Measurements from ENCODE around the gene ABCF3. TPM values are rescaled to one million over a fixed set of nuclear protein-coding genes. Genes with fewer than 3 reads are reported as not detected.

ABCF3 gene
- total and polyA plus RNA-seq, 4 donors: 30.1 to 75.6 (median 50.6) TPM

GRCh38 chr3:184209146-184209923, 23.3 kb downstream of the ABCF3 start:
- no peaks in the 10 kb centered on the region for H3K36me3 ChIP-seq (ENCODE audit: control insufficient read depth in 1 of 2, insufficient read depth in 2 of 2, low read length in 1 of 2)
- ATAC-seq (ENCODE audit: low FRiP score) (peak; percentile 54), DNase-seq (no peak)
- H3K9me3 ChIP-seq (ENCODE audit: control insufficient read depth, low read length): no peaks in the 10 kb centered on the region
- H3K4me3 ChIP-seq (ENCODE audit: low read length in 2 of 2): no peak overlapping the region
- no peak overlapping the region for H3K27ac ChIP-seq (ENCODE audit: low read depth in 1 of 2, low read length in 2 of 2)
- H3K27me3 ChIP-seq (ENCODE audit: control insufficient read depth in 1 of 2, insufficient read depth in 2 of 2, low read length in 1 of 2): peaks cover 0 to 2% of the 10 kb centered on the region in 2 donors
- WGBS, 2 donors: 54 to 58% methylated on average over 11 of the region's 11 CpGs
- no peaks in the 10 kb centered on the region for H3K4me1 ChIP-seq (ENCODE audit: control insufficient read depth in 1 of 2, insufficient read depth in 2 of 2, low read length in 2 of 2)
- intact Hi-C loops (cut with DNase I): no loop called here

DNA sequence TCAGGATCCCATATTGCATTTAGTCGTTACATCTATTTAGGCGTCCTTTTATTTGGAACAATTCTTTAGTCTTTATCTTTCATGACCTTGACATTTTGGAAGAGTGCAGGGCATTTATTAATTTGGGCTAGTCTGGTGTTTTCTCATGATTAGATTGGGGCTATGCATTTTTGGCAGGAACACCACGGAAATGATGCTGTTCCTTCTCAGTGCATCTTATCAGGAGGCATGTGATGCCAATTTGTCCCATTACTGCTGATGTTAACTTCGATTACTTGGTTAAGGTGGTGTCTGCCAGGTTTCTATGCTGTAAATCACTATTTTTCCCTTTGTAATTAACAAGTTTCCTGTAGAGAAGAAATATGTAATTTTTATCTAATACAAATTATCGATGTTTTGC, 25.3 kb downstream of the ABCF3 start:
- DNase-seq: no peak
- intact Hi-C loops (cut with DNase I): no loop called here
- H3K4me1 ChIP-seq (ENCODE audit: control insufficient read depth in 1 of 2, insufficient read depth in 2 of 2, low read length in 2 of 2): no peaks in the 10 kb centered on the region
- H3K36me3 ChIP-seq (ENCODE audit: control insufficient read depth in 1 of 2, insufficient read depth in 2 of 2, low read length in 1 of 2): no peaks in the 10 kb centered on the region
- H3K9me3 ChIP-seq (ENCODE audit: control insufficient read depth, low read length): no peaks in the 10 kb centered on the region
- H3K27ac ChIP-seq (ENCODE audit: low read depth in 1 of 2, low read length in 2 of 2): no peak overlapping the region
- WGBS, 2 donors: 53 to 54% methylated on average over 5 of the region's 5 CpGs
- H3K4me3 ChIP-seq (ENCODE audit: low read length in 2 of 2): no peak overlapping the region
- no peak for ATAC-seq (ENCODE audit: low FRiP score)
- H3K27me3 ChIP-seq (ENCODE audit: control insufficient read depth in 1 of 2, insufficient read depth in 2 of 2, low read length in 1 of 2): peaks cover 0 to 2% of the 10 kb centered on the region in 2 donors

DNA sequence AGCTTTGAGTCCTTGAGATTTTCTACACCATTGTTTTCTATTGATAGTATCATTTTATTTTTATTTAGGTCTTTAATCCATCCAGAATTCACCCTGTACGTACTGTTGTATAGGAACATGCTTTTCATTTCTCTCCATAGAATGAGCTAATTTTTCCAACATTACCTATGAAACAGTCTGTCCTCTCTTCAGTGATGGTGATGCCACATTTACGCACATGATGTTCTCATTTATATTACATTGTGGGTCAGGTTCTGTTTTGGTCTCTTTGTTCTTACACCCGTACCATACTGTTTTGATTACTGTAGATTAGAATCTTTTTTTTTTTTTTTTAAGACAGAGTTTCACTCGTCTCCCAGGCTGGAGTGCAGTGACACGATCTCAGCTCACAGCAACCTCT, 25.7 kb downstream of the ABCF3 start:
- H3K27me3 ChIP-seq (ENCODE audit: control insufficient read depth in 1 of 2, insufficient read depth in 2 of 2, low read length in 1 of 2): peaks cover 0 to under 1% of the 10 kb centered on the region in 2 donors
- ATAC-seq (ENCODE audit: low FRiP score) (no peak), DNase-seq (no peak)
- H3K36me3 ChIP-seq (ENCODE audit: control insufficient read depth in 1 of 2, insufficient read depth in 2 of 2, low read length in 1 of 2): no peaks in the 10 kb centered on the region
- no peaks in the 10 kb centered on the region for H3K9me3 ChIP-seq (ENCODE audit: control insufficient read depth, low read length)
- 64 to 66% methylated on average over 5 of the region's 5 CpGs for WGBS, 2 donors
- H3K27ac ChIP-seq (ENCODE audit: low read depth in 1 of 2, low read length in 2 of 2): no peak overlapping the region
- no peak overlapping the region for H3K4me3 ChIP-seq (ENCODE audit: low read length in 2 of 2)
- H3K4me1 ChIP-seq (ENCODE audit: control insufficient read depth in 1 of 2, insufficient read depth in 2 of 2, low read length in 2 of 2): no peaks in the 10 kb centered on the region
- intact Hi-C loops (cut with DNase I): no loop called here

GRCh38 chr3:184218814-184219213, 32.8 kb downstream of the ABCF3 start:
- WGBS, 2 donors: 49 to 55% methylated on average over 4 of the region's 4 CpGs
- Histone ChIP-seq H3K36me3 (ENCODE audit: control insufficient read depth in 1 of 2, insufficient read depth in 2 of 2, low read length in 1 of 2) (no peaks in the 10 kb centered on the region), H3K27me3 (ENCODE audit: control insufficient read depth in 1 of 2, insufficient read depth in 2 of 2, low read length in 1 of 2) (no peaks in the 10 kb centered on the region), H3K27ac (ENCODE audit: low read depth in 1 of 2, low read length in 2 of 2) (no peak overlapping the region), H3K4me3 (ENCODE audit: low read length in 2 of 2) (no peak overlapping the region), H3K4me1 (ENCODE audit: control insufficient read depth in 1 of 2, insufficient read depth in 2 of 2, low read length in 2 of 2) (no peaks in the 10 kb centered on the region), H3K9me3 (ENCODE audit: control insufficient read depth, low read length) (no peaks in the 10 kb centered on the region)
- DNase-seq (no peak), ATAC-seq (ENCODE audit: low FRiP score) (no peak)
- intact Hi-C loops (cut with DNase I): no loop called here

GRCh38 chr3:184222521-184222920, 36.5 kb downstream of the ABCF3 start:
- no peaks in the 10 kb centered on the region for H3K9me3 ChIP-seq (ENCODE audit: control insufficient read depth, low read length)
- no peaks in the 10 kb centered on the region for H3K36me3 ChIP-seq (ENCODE audit: control insufficient read depth in 1 of 2, insufficient read depth in 2 of 2, low read length in 1 of 2)
- no peak for ATAC-seq (ENCODE audit: low FRiP score)
- intact Hi-C loops (cut with DNase I): no loop called here
- no peak overlapping the region for H3K4me3 ChIP-seq (ENCODE audit: low read length in 2 of 2)
- 78 to 79% methylated on average over 3 of the region's 3 CpGs for whole genome bisulfite sequencing, 2 donors
- no peak for DNase-seq
- H3K27me3 ChIP-seq (ENCODE audit: control insufficient read depth in 1 of 2, insufficient read depth in 2 of 2, low read length in 1 of 2): no peaks in the 10 kb centered on the region
- H3K27ac ChIP-seq (ENCODE audit: low read depth in 1 of 2, low read length in 2 of 2): no peak overlapping the region
- H3K4me1 ChIP-seq (ENCODE audit: control insufficient read depth in 1 of 2, insufficient read depth in 2 of 2, low read length in 2 of 2): no peaks in the 10 kb centered on the region

DNA sequence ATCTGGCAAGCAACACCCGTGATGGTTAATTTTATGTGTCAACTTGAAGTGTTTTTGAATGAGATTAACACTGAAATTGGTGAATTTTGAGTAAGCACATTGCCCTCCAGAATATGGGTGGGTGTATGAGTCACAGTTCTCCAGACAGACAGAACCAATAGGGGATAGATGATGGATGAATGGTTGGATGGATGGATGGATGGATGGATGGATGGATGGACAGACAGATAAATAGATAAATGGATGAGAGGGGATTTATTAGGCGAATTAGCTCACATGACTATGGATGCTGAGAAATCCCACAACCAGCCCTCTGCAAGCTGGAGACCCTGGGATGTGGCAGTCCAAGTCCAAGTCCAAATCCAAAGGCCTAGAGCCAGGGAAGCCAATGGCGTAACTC, 37.9 kb downstream of the ABCF3 start:
- no peak overlapping the region for H3K27ac ChIP-seq (ENCODE audit: low read depth in 1 of 2, low read length in 2 of 2)
- intact Hi-C loops (cut with DNase I): no loop called here
- WGBS, 2 donors: 63 to 68% methylated on average over 3 of the region's 3 CpGs
- ATAC-seq (ENCODE audit: low FRiP score) (no peak), DNase-seq (no peak)
- H3K4me1 ChIP-seq (ENCODE audit: control insufficient read depth in 1 of 2, insufficient read depth in 2 of 2, low read length in 2 of 2): no peaks in the 10 kb centered on the region
- H3K27me3 ChIP-seq (ENCODE audit: control insufficient read depth in 1 of 2, insufficient read depth in 2 of 2, low read length in 1 of 2): no peaks in the 10 kb centered on the region
- no peaks in the 10 kb centered on the region for H3K9me3 ChIP-seq (ENCODE audit: control insufficient read depth, low read length)
- H3K36me3 ChIP-seq (ENCODE audit: control insufficient read depth in 1 of 2, insufficient read depth in 2 of 2, low read length in 1 of 2): no peaks in the 10 kb centered on the region
- no peak overlapping the region for H3K4me3 ChIP-seq (ENCODE audit: low read length in 2 of 2)

- H3K36me3 ChIP-seq (ENCODE audit: control insufficient read depth in 1 of 2, insufficient read depth in 2 of 2, low read length in 1 of 2): no peaks in the 10 kb centered on the region
- H3K27ac ChIP-seq (ENCODE audit: low read depth in 1 of 2, low read length in 2 of 2): no peak overlapping the region
- no peak overlapping the region for H3K4me3 ChIP-seq (ENCODE audit: low read length in 2 of 2)
- intact Hi-C loops (cut with DNase I): loop anchor here in 1 of 2 donors (2.0 kb wide), 1 partner anchor 21 kb away; the partner anchor contains the start of genes ALG3 and EEF1AKMT4
- WGBS, 2 donors: 68 to 69% methylated on average over 2 of the region's 2 CpGs
- no peaks in the 10 kb centered on the region for H3K4me1 ChIP-seq (ENCODE audit: control insufficient read depth in 1 of 2, insufficient read depth in 2 of 2, low read length in 2 of 2)
- H3K27me3 ChIP-seq (ENCODE audit: control insufficient read depth in 1 of 2, insufficient read depth in 2 of 2, low read length in 1 of 2): no peaks in the 10 kb centered on the region
- H3K9me3 ChIP-seq (ENCODE audit: control insufficient read depth, low read length): no peaks in the 10 kb centered on the region
- DNase-seq (no peak), ATAC-seq (ENCODE audit: low FRiP score) (no peak)
Measured at GRCh38 chr3:184227481-184227935, 41.5 kb downstream of the ABCF3 start.

GRCh38 chr3:184228376-184229137, 42.6 kb downstream of the ABCF3 start:
- 33 to 36% methylated on average over 12 of the region's 12 CpGs for WGBS, 2 donors
- no peak for DNase-seq
- intact Hi-C loops (cut with DNase I): no loop called here
- Histone ChIP-seq H3K9me3 (ENCODE audit: control insufficient read depth, low read length) (no peaks in the 10 kb centered on the region), H3K36me3 (ENCODE audit: control insufficient read depth in 1 of 2, insufficient read depth in 2 of 2, low read length in 1 of 2) (no peaks in the 10 kb centered on the region), H3K4me1 (ENCODE audit: control insufficient read depth in 1 of 2, insufficient read depth in 2 of 2, low read length in 2 of 2) (no peaks in the 10 kb centered on the region), H3K4me3 (ENCODE audit: low read length in 2 of 2) (no peak overlapping the region), H3K27ac (ENCODE audit: low read depth in 1 of 2, low read length in 2 of 2) (no peak overlapping the region), H3K27me3 (ENCODE audit: control insufficient read depth in 1 of 2, insufficient read depth in 2 of 2, low read length in 1 of 2) (no peaks in the 10 kb centered on the region)
- ATAC-seq (ENCODE audit: low FRiP score): no peak

Measured in aorta (tissue), 5 donors.